GM23338 (cell line): ENCODE measurements around the gene RPS2.

Experiments used
- CREB1 ChIP-seq: fragments of 250-450 bp; sonication (Bioruptor Pico); IDR thresholded peaks from 2 replicates; pipeline ENCODE4 v1.5.0; 2020; ENCODE audit warnings: low read depth, mild to moderate bottlenecking, moderate library complexity
- CTCF ChIP-seq, 2 experiments: fragments of 200-600 bp in 1 of 2; sonication (generic) in 1 of 2; conservative IDR thresholded peaks; 2 replicates each; pipeline versions ENCODE4 v1.5.1 to v1.6.1; 2016 to 2017; ENCODE audit warnings: antibody characterized with exemption in 2 of 2, low read depth in 2 of 2, mild to moderate bottlenecking in 2 of 2, moderate library complexity in 1 of 2
- EZH2 ChIP-seq: fragments of 200-600 bp; sonication (generic); IDR thresholded peaks from one replicate; pipeline ENCODE4 v1.8.0; 2017; ENCODE audit warnings: antibody characterized with exemption, mild to moderate bottlenecking, low read depth; ENCODE audit not compliant: unreplicated experiment
- EZH2phosphoT487 ChIP-seq: fragments of 200-600 bp; sonication (generic); IDR thresholded peaks from one replicate; pipeline ENCODE4 v1.8.1; 2018; ENCODE audit warnings: antibody characterized with exemption; ENCODE audit not compliant: unreplicated experiment
- REST ChIP-seq: IDR thresholded peaks from one replicate; pipeline ENCODE4 v1.6.1; 2018; ENCODE audit warnings: antibody characterized with exemption; ENCODE audit not compliant: unreplicated experiment

GRCh38 chr16:1920727-1921171 lies 43.9 kb downstream of the RPS2 start:
- TF ChIP-seq EZH2 (peak; percentile 30), REST (no peak), CTCF (conservative IDR thresholded peaks at IDR 0.05; ENCODE audit: low read depth in 2 of 2) (no peak), CREB1 (CRISPR knock-in tag) (no peak), EZH2phosphoT487 (no peak)
